IPS-18a (cell line): ENCODE data around the gene CD163L1.
"Not testable (repeated sequence)": the region's sequence is repeated elsewhere in the genome, so short reads cannot be mapped to it uniquely, and the experiment has no call there.

ENCODE experiments used
- H3K27ac ChIP-seq: one replicate; pipeline ENCODE4 v1.5.1; 2013; ENCODE audit warnings: low read length
- H3K27me3 ChIP-seq: one replicate; pipeline ENCODE4 v1.6.1; 2013; ENCODE audit warnings: mild to moderate bottlenecking, low read length; ENCODE audit not compliant: control insufficient read depth, insufficient read depth
- H3K36me3 ChIP-seq: one replicate; pipeline ENCODE4 v1.6.1; 2013; ENCODE audit warnings: low read depth, low read length; ENCODE audit not compliant: control insufficient read depth
- H3K4me1 ChIP-seq: one replicate; pipeline ENCODE4 v1.6.1; 2013; ENCODE audit warnings: low read depth, low read length; ENCODE audit not compliant: control insufficient read depth
- H3K4me3 ChIP-seq: one replicate; pipeline ENCODE4 v1.5.1; 2013; ENCODE audit warnings: low read length
- H3K9ac ChIP-seq: one replicate; pipeline ENCODE4 v1.6.1; 2013; ENCODE audit warnings: mild to moderate bottlenecking, low read length, moderate library complexity
- H3K9me3 ChIP-seq: one replicate; pipeline ENCODE4 v1.6.1; 2013; ENCODE audit warnings: low read depth, low read length; ENCODE audit not compliant: control insufficient read depth

The CD163L1 gene

GRCh38 chr12:7354529-7354928 is 89.4 kb downstream of the CD163L1 start:
- Histone ChIP-seq H3K4me3 (no peak overlapping the region), H3K36me3 (no peaks in the 10 kb centered on the region), H3K27me3 (no peaks in the 10 kb centered on the region), H3K27ac (no peak overlapping the region), H3K4me1 (no peaks in the 10 kb centered on the region), H3K9me3 (no peaks in the 10 kb centered on the region), H3K9ac (no peak overlapping the region)

- no peak overlapping the region for H3K9ac ChIP-seq
- no peaks in the 10 kb centered on the region for H3K27me3 ChIP-seq
Observed at GRCh38 chr12:7352661-7353060, 91.3 kb downstream of the CD163L1 start.

GRCh38 chr12:7351177-7351576 is 92.8 kb downstream of the CD163L1 start:
- H3K27me3 ChIP-seq, result no peaks in the 10 kb centered on the region
- H3K9ac ChIP-seq, result no peak overlapping the region
- no peaks in the 10 kb centered on the region for H3K9me3 ChIP-seq
- H3K4me1 ChIP-seq, result peaks cover 4% of the 10 kb centered on the region
- H3K36me3 ChIP-seq, result no peaks in the 10 kb centered on the region
- H3K27ac ChIP-seq, result no peak overlapping the region
- H3K4me3 ChIP-seq, result no peak overlapping the region

More at GRCh38 chr12:7352661-7353060, 91.3 kb downstream of the CD163L1 start:
- H3K4me1 ChIP-seq, result no peaks in the 10 kb centered on the region
- no peak overlapping the region for H3K4me3 ChIP-seq
- H3K36me3 ChIP-seq, result no peaks in the 10 kb centered on the region
- no peak overlapping the region for H3K27ac ChIP-seq
- H3K9me3 ChIP-seq, result no peaks in the 10 kb centered on the region

GRCh38 chr12:7349418-7349817 is 94.5 kb downstream of the CD163L1 start:
- H3K27me3 ChIP-seq, result no peaks in the 10 kb centered on the region

GRCh38 chr12:7346551-7347225 is 97.3 kb downstream of the CD163L1 start:
- no peak overlapping the region for H3K4me3 ChIP-seq
- H3K9me3 ChIP-seq, result peaks cover 3% of the 10 kb centered on the region
- no peak overlapping the region for H3K9ac ChIP-seq
- H3K36me3 ChIP-seq, result no peaks in the 10 kb centered on the region
- H3K27ac ChIP-seq, result no peak overlapping the region
- H3K4me1 ChIP-seq, result peaks cover 4% of the 10 kb centered on the region
- H3K27me3 ChIP-seq, result no peaks in the 10 kb centered on the region

More at GRCh38 chr12:7349418-7349817, 94.5 kb downstream of the CD163L1 start:
- H3K4me1 ChIP-seq, result peaks cover 4% of the 10 kb centered on the region
- no peaks in the 10 kb centered on the region for H3K36me3 ChIP-seq
- H3K27ac ChIP-seq, result no peak overlapping the region
- no peak overlapping the region for H3K4me3 ChIP-seq
- no peak overlapping the region for H3K9ac ChIP-seq
- H3K9me3 ChIP-seq, result peaks cover 3% of the 10 kb centered on the region

GRCh38 chr12:7344833-7345606 is 98.9 kb downstream of the CD163L1 start:
- peaks cover 3% of the 10 kb centered on the region for H3K9me3 ChIP-seq
- H3K9ac ChIP-seq, result no peak overlapping the region
- no peaks in the 10 kb centered on the region for H3K27me3 ChIP-seq
- H3K4me1 ChIP-seq, result peaks cover 4% of the 10 kb centered on the region
- no peaks in the 10 kb centered on the region for H3K36me3 ChIP-seq
- no peak overlapping the region for H3K27ac ChIP-seq
- no peak overlapping the region for H3K4me3 ChIP-seq

- Histone ChIP-seq H3K4me1 (no peaks in the 10 kb centered on the region), H3K36me3 (no peaks in the 10 kb centered on the region), H3K9me3 (no peaks in the 10 kb centered on the region), H3K27me3 (no peaks in the 10 kb centered on the region), H3K9ac (no peak overlapping the region), H3K27ac (no peak overlapping the region), H3K4me3 (no peak overlapping the region)
Observed at GRCh38 chr12:7339675-7340074, 104.3 kb downstream of the CD163L1 start.

GRCh38 chr12:7337790-7338189 is 106.2 kb downstream of the CD163L1 start:
- H3K4me3 ChIP-seq, H3K27me3 ChIP-seq, H3K4me1 ChIP-seq, H3K36me3 ChIP-seq, H3K27ac ChIP-seq, H3K9me3 ChIP-seq, H3K9ac ChIP-seq: not testable (repeated sequence)

- peaks cover 7% of the 10 kb centered on the region for H3K9me3 ChIP-seq
- no peak overlapping the region for H3K4me3 ChIP-seq
- H3K27me3 ChIP-seq, result no peaks in the 10 kb centered on the region
- no peak overlapping the region for H3K27ac ChIP-seq
- no peaks in the 10 kb centered on the region for H3K36me3 ChIP-seq
- H3K9ac ChIP-seq, result no peak overlapping the region
- no peaks in the 10 kb centered on the region for H3K4me1 ChIP-seq
Observed at GRCh38 chr12:7327918-7328317, 116.0 kb downstream of the CD163L1 start.

GRCh38 chr12:7324176-7324575 is 119.8 kb downstream of the CD163L1 start:
- no peaks in the 10 kb centered on the region for H3K36me3 ChIP-seq
- H3K4me1 ChIP-seq, result no peaks in the 10 kb centered on the region
- no peak overlapping the region for H3K9ac ChIP-seq
- H3K27ac ChIP-seq, result no peak overlapping the region
- H3K9me3 ChIP-seq, result no peaks in the 10 kb centered on the region
- H3K4me3 ChIP-seq, result no peak overlapping the region
- no peaks in the 10 kb centered on the region for H3K27me3 ChIP-seq

- H3K27me3 ChIP-seq, result no peaks in the 10 kb centered on the region
- no peaks in the 10 kb centered on the region for H3K36me3 ChIP-seq
- no peak overlapping the region for H3K9ac ChIP-seq
- H3K27ac ChIP-seq, result no peak overlapping the region
- H3K4me3 ChIP-seq, result no peak overlapping the region
- no peaks in the 10 kb centered on the region for H3K4me1 ChIP-seq
- H3K9me3 ChIP-seq, result no peaks in the 10 kb centered on the region
Observed at GRCh38 chr12:7322599-7322998, 121.4 kb downstream of the CD163L1 start.

- Histone ChIP-seq H3K9me3 (no peaks in the 10 kb centered on the region), H3K4me1 (no peaks in the 10 kb centered on the region), H3K36me3 (no peaks in the 10 kb centered on the region), H3K27me3 (no peaks in the 10 kb centered on the region), H3K9ac (no peak overlapping the region), H3K27ac (no peak overlapping the region), H3K4me3 (no peak overlapping the region)
Observed at GRCh38 chr12:7321624-7322023, 122.3 kb downstream of the CD163L1 start.
